B cell (primary cell): Measurements from ENCODE around the gene PPM1N. TPM values are rescaled to one million over a fixed set of nuclear protein-coding genes. Genes with fewer than 3 reads are reported as not detected.

Experiments used
- ATAC-seq: fragments of 200-7000 bp; cut with Tn5 transposase; one replicate; pipeline ENCODE4 v1.10.0; 2021; ENCODE audit warnings: low read depth, mild to moderate bottlenecking, moderate number of reproducible peaks, moderate library complexity
- CTCF ChIA-PET: fragments of 350-600 bp; sonication (Branson Sonifier 250); formaldehyde crosslinking; loops from one replicate; lab custom pipeline; 2021; ENCODE audit warnings: antibody characterized with exemption, inconsistent platforms; lab: Charles Lee
- POLR2A ChIA-PET: fragments of 350-600 bp; sonication (Branson Sonifier 250); formaldehyde crosslinking; loops from one replicate; lab custom pipeline; 2021; ENCODE audit warnings: antibody characterized with exemption; lab: Charles Lee
- DNase-seq: peaks from one replicate; pipeline ENCODE4 v3.0.0; 2013
- H2AFZ ChIP-seq: 2 replicates; pipeline ENCODE4 v1.6.1; 2012; ENCODE audit warnings: mild to moderate bottlenecking, low read depth, low read length; ENCODE audit not compliant: insufficient read depth, poor library complexity, severe bottlenecking
- H3K27ac ChIP-seq, 2 donors: 1 replicate in 1 of 2; 2 replicates in 1 of 2; pipeline ENCODE4 v1.5.1; 2012 to 2013; ENCODE audit warnings: low read length in 2 of 2, mild to moderate bottlenecking in 2 of 2, moderate library complexity in 1 of 2
- H3K27me3 ChIP-seq, 4 experiments: fragments of 200-600 bp in 1 of 4; sonication (generic) in 1 of 4; replicated peaks in 1 of 4; 1 replicate in 2 of 4; 2 replicates in 2 of 4; pipeline versions ENCODE4 v1.6.1 to v1.7.0; 2013 to 2016; ENCODE audit warnings: low read length in 3 of 4, mild to moderate bottlenecking in 2 of 4, mixed read lengths in 1 of 4, moderate library complexity in 1 of 4; ENCODE audit not compliant: insufficient read depth in 4 of 4, control insufficient read depth in 3 of 4; ENCODE audit errors: control extremely low read depth in 1 of 4
- H3K36me3 ChIP-seq, 2 experiments: replicated peaks in 1 of 2; 1 replicate in 1 of 2; 2 replicates in 1 of 2; pipeline versions ENCODE4 v1.6.1 to v1.7.1; 2013; ENCODE audit warnings: low read length in 1 of 2; ENCODE audit not compliant: insufficient read depth in 2 of 2, control insufficient read depth in 1 of 2; ENCODE audit errors: control extremely low read depth in 1 of 2, extremely low read depth in 1 of 2
- H3K4me1 ChIP-seq, 2 donors: fragments of 200-600 bp in 1 of 2; sonication (generic) in 1 of 2; 1 replicate in 1 of 2; 2 replicates in 1 of 2; pipeline versions ENCODE4 v1.5.1 to v1.6.1; 2013 to 2017; ENCODE audit warnings: low read length in 2 of 2; ENCODE audit not compliant: control insufficient read depth in 2 of 2, insufficient read depth in 2 of 2
- H3K4me2 ChIP-seq: replicated peaks from 2 replicates; pipeline ENCODE3; 2012; ENCODE audit warnings: mild to moderate bottlenecking, low read depth, low read length; ENCODE audit not compliant: poor library complexity, severe bottlenecking
- H3K4me3 ChIP-seq, 5 experiments: fragments of 200-600 bp in 1 of 5; sonication (generic) in 1 of 5; 1 replicate in 3 of 5; 2 replicates in 2 of 5; pipeline versions ENCODE4 v1.5.1 to v1.7.0; 2011 to 2016; ENCODE audit warnings: low read length in 4 of 5, mild to moderate bottlenecking in 4 of 5, low read depth in 2 of 5, control low read depth in 1 of 5, moderate library complexity in 1 of 5; ENCODE audit not compliant: insufficient read depth in 1 of 5; ENCODE audit errors: control extremely low read depth in 1 of 5, extremely low read depth in 1 of 5
- H3K79me2 ChIP-seq: fragments of 200-600 bp; sonication (generic); one replicate; pipeline ENCODE4 v1.6.0; 2016; ENCODE audit warnings: low read length; ENCODE audit not compliant: control insufficient read depth, insufficient read depth
- H3K9ac ChIP-seq: fragments of 200-600 bp; sonication (generic); 2 replicates; pipeline ENCODE4 v1.6.1; 2017; ENCODE audit warnings: mild to moderate bottlenecking, low read length, moderate library complexity
- H3K9me3 ChIP-seq, 3 donors: one replicate each; pipeline versions ENCODE4 v1.6.1 to v1.7.1; 2013; ENCODE audit warnings: low read length in 2 of 3; ENCODE audit not compliant: control insufficient read depth in 2 of 3, insufficient read depth in 1 of 3; ENCODE audit errors: control extremely low read depth in 1 of 3
- H4K20me1 ChIP-seq: 2 replicates; pipeline ENCODE4 v1.6.0; 2012; ENCODE audit warnings: mild to moderate bottlenecking, low read length; ENCODE audit not compliant: insufficient read depth, control insufficient read depth, poor library complexity, severe bottlenecking
- H3K27ac Mint-ChIP-seq: one replicate; pipeline ENCODE4 v1.8.0; 2021; ENCODE audit warnings: mixed read lengths
- H3K27me3 Mint-ChIP-seq: one replicate; pipeline ENCODE4 v1.8.0; 2021; ENCODE audit warnings: mixed read lengths
- H3K4me1 Mint-ChIP-seq: one replicate; pipeline ENCODE4 v1.8.0; 2021; ENCODE audit warnings: mixed read lengths
- H3K4me3 Mint-ChIP-seq: one replicate; pipeline ENCODE4 v1.8.0; 2021; ENCODE audit warnings: mixed read lengths
- H3K9me3 Mint-ChIP-seq: one replicate; pipeline ENCODE4 v1.8.0; 2022; ENCODE audit warnings: mixed read lengths; ENCODE audit not compliant: insufficient read depth
- EZH2 ChIP-seq: IDR thresholded peaks from 2 replicates; pipeline ENCODE4 v1.6.1; 2012; ENCODE audit warnings: borderline replicate concordance, low read depth, mild to moderate bottlenecking, moderate library complexity, low read length; ENCODE audit not compliant: insufficient read depth, poor library complexity, severe bottlenecking
- WGBS: methylation state at CpG from one replicate; pipeline ENCODE4 v1.1.5; 2013; ENCODE audit warnings: missing lambda C conversion rate; ENCODE audit not compliant: insufficient coverage; 5-methylcytosine and 5-hydroxymethylcytosine counted together
- intact Hi-C: fragments of 100-400 bp; cut with micrococcal nuclease; formaldehyde crosslinking; loops from one replicate; pipeline ENCODE4 v1.10.0; 2022
- polyA plus RNA-seq: library from polyadenylated mRNA; depleted of rRNA; stranded (reverse); fragments of >200 nt; gene quantifications from 2 replicates; pipeline ENCODE4 v1.2.3, GENCODE V29; 2012
- total RNA-seq, 2 donors: library from RNA; stranded (reverse); fragments of 120-200 nt in 1 of 2; gene quantifications; 1 replicate in 1 of 2; 2 replicates in 1 of 2; pipeline versions ENCODE4 v1.2.3 to v1.2.4, GENCODE V29; 2013 to 2022
- TF ChIP-seq, protein P1 (sequence below): fragments of 200-600 bp; IDR thresholded peaks from one replicate; pipeline ENCODE4 v1.8.0; 2022; ENCODE audit warnings: antibody characterized with exemption, mild to moderate bottlenecking

Gene PPM1N
- total and polyA plus RNA-seq, 2 donors (not counting 1 experiment from before 2014, with no cell fraction given): 2.6 to 6.5 TPM

DNA sequence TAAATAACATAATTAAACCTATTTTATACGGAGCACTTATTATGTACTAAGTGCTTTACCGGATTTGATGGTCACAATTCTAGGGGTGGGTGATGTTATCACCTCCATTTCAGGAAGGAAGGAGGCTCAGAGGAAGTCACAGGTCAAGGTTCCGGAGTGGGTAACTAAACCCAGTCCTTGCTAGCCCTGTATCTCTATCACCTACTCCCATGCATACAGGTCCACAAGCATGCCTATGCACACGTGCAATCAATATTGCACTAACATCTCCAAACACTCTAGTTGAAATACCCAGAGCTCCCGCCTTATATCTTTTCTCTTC is 48.3 kb upstream of the PPM1N start:
- H3K27me3 Mint-ChIP-seq: no peaks in the 10 kb centered on the region
- Histone ChIP-seq H4K20me1 (no peaks in the 10 kb centered on the region), H3K36me3 (no peaks in the 10 kb centered on the region), H2AFZ (no peak overlapping the region), H3K79me2 (peaks cover 7% of the 10 kb centered on the region), H3K9me3 (peaks cover 0 to 4% (median 0%) of the 10 kb centered on the region in 3 donors), H3K27me3 (no peaks in the 10 kb centered on the region), H3K27ac (peak overlapping the region; percentile 88 to 91), H3K4me2 (peak overlapping the region; percentile 91), H3K9ac (peak overlapping the region; percentile 94), H3K4me3 (peak overlapping the region; percentile 13 to 89 (median 63)), H3K4me1 (peaks cover 17 to 41% of the 10 kb centered on the region in 2 donors)
- H3K4me3 Mint-ChIP-seq: peak overlapping the region; percentile 92
- TF ChIP-seq, protein P1, sequence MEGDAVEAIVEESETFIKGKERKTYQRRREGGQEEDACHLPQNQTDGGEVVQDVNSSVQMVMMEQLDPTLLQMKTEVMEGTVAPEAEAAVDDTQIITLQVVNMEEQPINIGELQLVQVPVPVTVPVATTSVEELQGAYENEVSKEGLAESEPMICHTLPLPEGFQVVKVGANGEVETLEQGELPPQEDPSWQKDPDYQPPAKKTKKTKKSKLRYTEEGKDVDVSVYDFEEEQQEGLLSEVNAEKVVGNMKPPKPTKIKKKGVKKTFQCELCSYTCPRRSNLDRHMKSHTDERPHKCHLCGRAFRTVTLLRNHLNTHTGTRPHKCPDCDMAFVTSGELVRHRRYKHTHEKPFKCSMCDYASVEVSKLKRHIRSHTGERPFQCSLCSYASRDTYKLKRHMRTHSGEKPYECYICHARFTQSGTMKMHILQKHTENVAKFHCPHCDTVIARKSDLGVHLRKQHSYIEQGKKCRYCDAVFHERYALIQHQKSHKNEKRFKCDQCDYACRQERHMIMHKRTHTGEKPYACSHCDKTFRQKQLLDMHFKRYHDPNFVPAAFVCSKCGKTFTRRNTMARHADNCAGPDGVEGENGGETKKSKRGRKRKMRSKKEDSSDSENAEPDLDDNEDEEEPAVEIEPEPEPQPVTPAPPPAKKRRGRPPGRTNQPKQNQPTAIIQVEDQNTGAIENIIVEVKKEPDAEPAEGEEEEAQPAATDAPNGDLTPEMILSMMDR: no peak
- TF ChIP-seq EZH2: no peak
- no peaks in the 10 kb centered on the region for H3K9me3 Mint-ChIP-seq
- CTCF ChIA-PET: interaction anchor here (0.7 to 6.4 kb wide), 4 partner anchors 10 to 35 kb away, joined by 3 to 66 read pairs (median 12); no protein-coding TSS in a partner anchor
- H3K27ac Mint-ChIP-seq: peak overlapping the region; percentile 87
- DNase-seq (no peak), ATAC-seq (peak; percentile 9)
- intact Hi-C loops: no loop called here
- 0% methylated on average over 3 of the region's 5 CpGs for whole genome bisulfite sequencing
- POLR2A ChIA-PET: interaction anchor here (1.6 to 2.0 kb wide), 2 partner anchors 18 to 19 kb away, joined by 4 to 6 read pairs; partner anchors contain the start of gene FOSB
- peaks cover 57% of the 10 kb centered on the region for H3K4me1 Mint-ChIP-seq

DNA sequence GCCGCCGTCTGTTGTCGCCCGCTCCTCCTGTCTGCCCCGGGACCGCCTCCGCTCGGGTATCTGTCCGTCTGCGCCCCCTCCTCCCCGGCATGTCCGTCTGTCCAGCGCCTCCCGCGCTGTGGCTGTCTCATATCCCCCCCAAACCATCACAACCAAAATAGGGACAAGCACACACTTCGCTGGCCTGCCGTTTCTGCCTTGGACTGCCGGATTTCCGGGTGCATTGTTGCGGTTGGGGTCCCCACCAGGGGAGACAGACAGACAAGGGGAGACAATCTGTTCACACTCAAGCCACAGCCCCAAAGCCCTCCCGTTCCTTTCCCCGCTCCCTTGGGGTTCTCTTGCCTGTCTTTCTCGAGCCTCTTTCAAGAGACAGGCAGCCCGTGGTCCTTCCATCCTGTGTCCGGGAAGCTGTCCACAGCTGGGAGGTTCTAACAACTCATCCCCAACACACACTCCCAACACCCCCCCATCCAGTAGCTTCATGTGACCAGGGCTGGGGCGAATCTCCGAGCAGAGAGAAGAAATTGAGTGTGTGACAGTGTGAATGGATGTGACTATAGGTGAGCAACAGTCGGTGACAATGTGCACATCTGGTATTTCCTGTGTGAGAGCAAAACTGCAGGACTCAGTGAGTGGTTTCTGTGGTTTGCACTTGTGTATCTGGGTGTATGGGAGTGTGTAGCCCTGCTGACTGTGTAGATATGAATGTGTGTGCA is 47.0 kb upstream of the PPM1N start:
- ATAC-seq: peak; percentile 22
- WGBS: 2% methylated on average over 27 of the region's 28 CpGs

More for the DNA sequence above, 47.0 kb upstream of the PPM1N start:
- no peak for TF ChIP-seq EZH2
- H3K27ac ChIP-seq: peak overlapping the region; percentile 74 to 91
- peaks cover 0 to 5% (median 0%) of the 10 kb centered on the region in 3 donors for H3K9me3 ChIP-seq
- intact Hi-C loops: loop anchor here (1.0 kb wide), 1 partner anchor 16 kb away; the partner anchor contains the start of gene FOSB
- H2AFZ ChIP-seq: no peak overlapping the region
- peak overlapping the region; percentile 94 for H3K4me3 Mint-ChIP-seq
- H3K27ac Mint-ChIP-seq: peak overlapping the region; percentile 87
- peaks cover 28 to 48% of the 10 kb centered on the region in 2 donors for H3K4me1 ChIP-seq
- no peaks in the 10 kb centered on the region for H3K36me3 ChIP-seq
- ChIA-PET CTCF (interaction anchor here (1.0 to 2.2 kb wide), 3 partner anchors 12 to 57 kb away, joined by 3 to 7 read pairs (median 5); no protein-coding TSS in a partner anchor), POLR2A (interaction anchor here (0.5 to 1.3 kb wide), 2 partner anchors 17 to 70 kb away, joined by 3 to 5 read pairs; partner anchors contain the start of gene FOSB)
- H3K4me3 ChIP-seq: peak overlapping the region; percentile 46 to 72 (median 65)
- H3K27me3 ChIP-seq: no peaks in the 10 kb centered on the region
- H4K20me1 ChIP-seq: no peaks in the 10 kb centered on the region
- peak overlapping the region; percentile 91 for H3K4me2 ChIP-seq
- H3K9me3 Mint-ChIP-seq: no peaks in the 10 kb centered on the region
- H3K27me3 Mint-ChIP-seq: no peaks in the 10 kb centered on the region
- peaks cover 7% of the 10 kb centered on the region for H3K79me2 ChIP-seq
- peak overlapping the region; percentile 81 for H3K9ac ChIP-seq
- H3K4me1 Mint-ChIP-seq: peaks cover 58% of the 10 kb centered on the region
- DNase-seq: peak; percentile 89
